ENCODE data around the gene GPR180.

- TF ChIP-seq YY1 (IDR thresholded peaks at IDR 0.05; ENCODE audit: low read depth) (no peak), MAX (IDR thresholded peaks at IDR 0.05) (no peak), EP300 (IDR thresholded peaks at IDR 0.05; ENCODE audit: borderline replicate concordance) (no peak), EGR1 (IDR thresholded peaks at IDR 0.05) (no peak), REST (IDR thresholded peaks at IDR 0.05; ENCODE audit: low read depth) (no peak), CREB1 (IDR thresholded peaks at IDR 0.05; ENCODE audit: low read depth) (no peak), FOXM1 (IDR thresholded peaks at IDR 0.05; ENCODE audit: borderline replicate concordance, low read depth) (no peak), RAD21 (IDR thresholded peaks at IDR 0.05; ENCODE audit: low read depth) (no peak), TCF12 (IDR thresholded peaks at IDR 0.05; ENCODE audit: low read depth) (no peak), TEAD4 (IDR thresholded peaks at IDR 0.05) (no peak)
Measured at GRCh38 chr13:94583926-94584325, 17.7 kb upstream of the GPR180 start.

All from Ishikawa (cell line).